H1 (cell line): ENCODE results near the gene MPST. TPM values are rescaled to one million over a fixed set of nuclear protein-coding genes. Genes with fewer than 3 reads are reported as not detected.

ENCODE experiments used
- CTCF ChIP-seq, 3 experiments: IDR thresholded peaks; 1 replicate in 2 of 3; 2 replicates in 1 of 3; pipeline versions ENCODE4 v1.5.1 to v1.6.1; 2011; ENCODE audit warnings: low read length in 3 of 3, mild to moderate bottlenecking in 3 of 3, inconsistent platforms in 2 of 3, low read depth in 1 of 3, moderate library complexity in 1 of 3; ENCODE audit not compliant: insufficient read depth in 1 of 3; ENCODE audit errors: control extremely low read depth in 1 of 3
- SIRT6 ChIP-seq: IDR thresholded peaks from one replicate; pipeline ENCODE4 v1.7.1; 2012; ENCODE audit warnings: low read length, inconsistent platforms
- SP4 ChIP-seq: IDR thresholded peaks from 2 replicates; pipeline ENCODE4 v1.6.1; 2012; ENCODE audit warnings: low read length, inconsistent platforms
- SRF ChIP-seq: IDR thresholded peaks from 2 replicates; pipeline ENCODE4 v1.6.1; 2011; ENCODE audit warnings: mild to moderate bottlenecking, low read depth, low read length, moderate library complexity
- polyA plus RNA-seq, 7 experiments: library from polyadenylated mRNA; depleted of rRNA in 3 of 7; stranded (reverse) in 5 of 7; unstranded in 2 of 7; fragments of >200 nt in 5 of 7; fragments of 200-250 nt in 2 of 7; gene quantifications; 1 replicate in 5 of 7; 2 replicates in 1 of 7; 4 replicates in 1 of 7; pipeline versions ENCODE4 v1.2.1 to v1.2.3, GENCODE V29; 2011 to 2013; ENCODE audit warnings: missing spikeins in 2 of 7, mixed read lengths in 2 of 7
- total RNA-seq: library from RNA; stranded (reverse); fragmentation: NEBNext Ultra II Directional; extraction: Animal tissue kit (Norgen Biotek cat#: 25700); gene quantifications from 2 replicates; pipeline ENCODE4 v1.2.1, GENCODE V29; 2021

Gene MPST
- total and polyA plus RNA-seq, 2 of the 8 experiments (the other 6 are each of a cell fraction or from before 2014, with no cell fraction given), result 86.0 to 124 TPM

- TF ChIP-seq CTCF (IDR thresholded peaks at IDR 0.05; ENCODE audit: control extremely low read depth in 1 of 3, insufficient read depth in 1 of 3, low read depth in 1 of 3, low read length in 3 of 3) (no peak), SP4 (no peak), SRF (no peak), SIRT6 (no peak)
- TF ChIP-seq, all 59 proteins: peak for 0
Observed at GRCh38 chr22:37065961-37066360, 46.4 kb downstream of the MPST start (continued).
